Measurements from ENCODE around the gene VWDE.
"Not testable (repeated sequence)": the region's sequence is repeated elsewhere in the genome, so short reads cannot be mapped to it uniquely, and the experiment has no call there.

VWDE gene

GRCh38 chr7:12403287-12404181, at the start of gene VWDE:
VWDE (minus strand) TSS chr7:12403865; CDS start chr7:12403716, 149 bp downstream.
- TF ChIP-seq MYC (IDR thresholded peaks at IDR 0.05; ENCODE audit: low read depth, low read length) (no peak), MAX (IDR thresholded peaks at IDR 0.05; ENCODE audit: low read depth, low read length) (no peak), CTCF (IDR thresholded peaks at IDR 0.05; ENCODE audit: low read depth, low read length) (no peak), POLR2A (IDR thresholded peaks at IDR 0.05; ENCODE audit: extremely low read depth, insufficient read length) (no peak)
- DNase-seq (ENCODE audit: low read depth) = no peak
- no peak within 1 kb of the TSS for H3K4me3 ChIP-seq (ENCODE audit: low read depth, low read length)

GRCh38 chr7:12453136-12453535, 49.5 kb upstream of the VWDE start:
- DNase-seq (ENCODE audit: low read depth); H3K4me3 ChIP-seq (ENCODE audit: low read depth, low read length): not testable (repeated sequence)

- no peak for DNase-seq (ENCODE audit: low read depth)
- no peak overlapping the region for H3K4me3 ChIP-seq (ENCODE audit: low read depth, low read length)
- TF ChIP-seq CTCF (IDR thresholded peaks at IDR 0.05; ENCODE audit: low read depth, low read length) (no peak), MAX (IDR thresholded peaks at IDR 0.05; ENCODE audit: low read depth, low read length) (no peak), MYC (IDR thresholded peaks at IDR 0.05; ENCODE audit: low read depth, low read length) (no peak), POLR2A (IDR thresholded peaks at IDR 0.05; ENCODE audit: extremely low read depth, insufficient read length) (no peak)
Observed at GRCh38 chr7:12450615-12451014, 47.0 kb upstream of the VWDE start.

GRCh38 chr7:12444785-12445184, 41.1 kb upstream of the VWDE start:
- DNase-seq (ENCODE audit: low read depth) = no peak
- no peak overlapping the region for H3K4me3 ChIP-seq (ENCODE audit: low read depth, low read length)
- no peak for TF ChIP-seq MYC (IDR thresholded peaks at IDR 0.05; ENCODE audit: low read depth, low read length)
- TF ChIP-seq CTCF (IDR thresholded peaks at IDR 0.05; ENCODE audit: low read depth, low read length) = no peak

GRCh38 chr7:12440229-12440628, 36.6 kb upstream of the VWDE start:
- no peak overlapping the region for H3K4me3 ChIP-seq (ENCODE audit: low read depth, low read length)
- no peak for DNase-seq (ENCODE audit: low read depth)
- TF ChIP-seq CTCF (IDR thresholded peaks at IDR 0.05; ENCODE audit: low read depth, low read length) (no peak), MYC (IDR thresholded peaks at IDR 0.05; ENCODE audit: low read depth, low read length) (no peak), POLR2A (IDR thresholded peaks at IDR 0.05; ENCODE audit: extremely low read depth, insufficient read length) (no peak), MAX (IDR thresholded peaks at IDR 0.05; ENCODE audit: low read depth, low read length) (no peak)

GRCh38 chr7:12436896-12437535, 33.4 kb upstream of the VWDE start:
- H3K4me3 ChIP-seq (ENCODE audit: low read depth, low read length) = no peak overlapping the region
- no peak for TF ChIP-seq MAX (IDR thresholded peaks at IDR 0.05; ENCODE audit: low read depth, low read length)
- TF ChIP-seq CTCF (IDR thresholded peaks at IDR 0.05; ENCODE audit: low read depth, low read length) = peak; percentile 45
- peak; percentile 64 for DNase-seq (ENCODE audit: low read depth)

Measured in NB4 (cell line).